HK-2 (cell line): ENCODE results near the gene TTLL8.

ENCODE experiments used
- DNase-seq: peaks from one replicate; pipeline ENCODE4 v3.0.0-alpha.2; 2018; ENCODE audit not compliant: unreplicated experiment

The TTLL8 gene

GRCh38 chr22:50041361-50042065 is 16.6 kb downstream of the TTLL8 start:
- no peak for DNase-seq

- no peak for DNase-seq
These were observed 17.4 kb downstream of the TTLL8 start for GRCh38 chr22:50040717-50041116.

GRCh38 chr22:50039669-50040443 is 18.2 kb downstream of the TTLL8 start:
- no peak for DNase-seq

GRCh38 chr22:50035976-50036724 is 21.9 kb downstream of the TTLL8 start:
- DNase-seq = no peak

- no peak for DNase-seq
These were observed 22.8 kb downstream of the TTLL8 start for GRCh38 chr22:50035131-50035881.

GRCh38 chr22:50034126-50035081 is 23.7 kb downstream of the TTLL8 start:
- DNase-seq = no peak

GRCh38 chr22:50032941-50033601 is 25.0 kb downstream of the TTLL8 start:
- no peak for DNase-seq

- no peak for DNase-seq
These were observed 25.8 kb downstream of the TTLL8 start for GRCh38 chr22:50032109-50032871.

- DNase-seq = no peak
These were observed 26.7 kb downstream of the TTLL8 start for GRCh38 chr22:50031189-50032091.

GRCh38 chr22:50030297-50031188 is 27.6 kb downstream of the TTLL8 start:
- DNase-seq = peak; percentile 71

- DNase-seq = peak; percentile 60
These were observed 30.2 kb downstream of the TTLL8 start for GRCh38 chr22:50027639-50028537.

- no peak for DNase-seq
These were observed 32.1 kb downstream of the TTLL8 start for GRCh38 chr22:50025993-50026392.

GRCh38 chr22:50022171-50022819 is 35.8 kb downstream of the TTLL8 start:
- DNase-seq = no peak

- DNase-seq = no peak
These were observed 37.5 kb downstream of the TTLL8 start for GRCh38 chr22:50020606-50021005.

- no peak for DNase-seq
These were observed 38.8 kb downstream of the TTLL8 start for GRCh38 chr22:50019316-50019715.
